Gastroesophageal sphincter (tissue), 3 donors: ENCODE data around the gene EPHA3.

Experiments
- CTCF ChIP-seq, 4 experiments: fragments of 200-600 bp in 2 of 4; fragments of 450-650 bp in 2 of 4; sonication (generic) in 1 of 4; IDR thresholded peaks; one replicate each; pipeline ENCODE4 v1.5.1; 2017 to 2019; ENCODE audit warnings: antibody characterized with exemption in 4 of 4, mild to moderate bottlenecking in 2 of 4, moderate library complexity in 2 of 4
- EP300 ChIP-seq: sonication (generic); formaldehyde crosslinking; IDR thresholded peaks from one replicate; pipeline ENCODE4 v1.6.1; 2017; ENCODE audit warnings: antibody characterized with exemption, mild to moderate bottlenecking
- POLR2A ChIP-seq, 2 donors: fragments of 450-650 bp; IDR thresholded peaks; one replicate each; pipeline ENCODE4 v1.6.1; 2017; ENCODE audit warnings: antibody characterized with exemption in 2 of 2, mild to moderate bottlenecking in 2 of 2, moderate library complexity in 1 of 2

- TF ChIP-seq CTCF (IDR thresholded peaks at IDR 0.05) = no peak
- TF ChIP-seq EP300 = no peak
- no peak for TF ChIP-seq POLR2A (IDR thresholded peaks at IDR 0.05)
Measured at GRCh38 chr3:89139870-89140269, 32.4 kb downstream of the EPHA3 start.
